ENCODE results near the gene PDE8A. TPM values are rescaled to one million over a fixed set of nuclear protein-coding genes. Genes with fewer than 3 reads are reported as not detected.

Gene PDE8A
- total and polyA plus RNA-seq, 2 donors (not counting 1 experiment from before 2014, with no cell fraction given), result 17.7 to 26.3 TPM

GRCh38 chr15:84988909-84989644 lies 7.4 kb downstream of the PDE8A start:
- DNase-seq (ENCODE audit: low read depth in 2 of 2), result no peak
- Histone ChIP-seq H3K9ac (ENCODE audit: insufficient read depth, low read length) (no peak overlapping the region), H3K79me2 (ENCODE audit: control insufficient read depth, insufficient read depth, low read length) (peaks cover 4% of the 10 kb centered on the region), H4K20me1 (ENCODE audit: control insufficient read depth, extremely low read depth, insufficient read depth, low read length) (no peaks in the 10 kb centered on the region), H3K27ac (ENCODE audit: insufficient read depth, low read length) (no peak overlapping the region), H3K4me2 (ENCODE audit: extremely low read depth, insufficient read depth, low read length) (no peak overlapping the region), H3K27me3 (ENCODE audit: control insufficient read depth, insufficient read depth, low read length) (no peaks in the 10 kb centered on the region), H3K36me3 (ENCODE audit: control insufficient read depth, insufficient read depth, low read length) (no peaks in the 10 kb centered on the region), H3K9me3 (ENCODE audit: control insufficient read depth, insufficient read depth, low read depth, low read length) (no peaks in the 10 kb centered on the region), H2AFZ (ENCODE audit: low read length) (no peak overlapping the region), H3K4me3 (replicated peaks in 1 of 4; ENCODE audit: control extremely low read depth in 1 of 4, insufficient read depth in 1 of 4, low read depth in 3 of 4, low read length in 4 of 4) (no peak overlapping the region), H3K4me1 (ENCODE audit: control insufficient read depth, extremely low read depth, insufficient read depth, low read length) (peaks cover 16% of the 10 kb centered on the region)
- no peak for TF ChIP-seq EZH2 (IDR thresholded peaks at IDR 0.05; ENCODE audit: low read length, missing control alignments)
- TF ChIP-seq, protein P1, sequence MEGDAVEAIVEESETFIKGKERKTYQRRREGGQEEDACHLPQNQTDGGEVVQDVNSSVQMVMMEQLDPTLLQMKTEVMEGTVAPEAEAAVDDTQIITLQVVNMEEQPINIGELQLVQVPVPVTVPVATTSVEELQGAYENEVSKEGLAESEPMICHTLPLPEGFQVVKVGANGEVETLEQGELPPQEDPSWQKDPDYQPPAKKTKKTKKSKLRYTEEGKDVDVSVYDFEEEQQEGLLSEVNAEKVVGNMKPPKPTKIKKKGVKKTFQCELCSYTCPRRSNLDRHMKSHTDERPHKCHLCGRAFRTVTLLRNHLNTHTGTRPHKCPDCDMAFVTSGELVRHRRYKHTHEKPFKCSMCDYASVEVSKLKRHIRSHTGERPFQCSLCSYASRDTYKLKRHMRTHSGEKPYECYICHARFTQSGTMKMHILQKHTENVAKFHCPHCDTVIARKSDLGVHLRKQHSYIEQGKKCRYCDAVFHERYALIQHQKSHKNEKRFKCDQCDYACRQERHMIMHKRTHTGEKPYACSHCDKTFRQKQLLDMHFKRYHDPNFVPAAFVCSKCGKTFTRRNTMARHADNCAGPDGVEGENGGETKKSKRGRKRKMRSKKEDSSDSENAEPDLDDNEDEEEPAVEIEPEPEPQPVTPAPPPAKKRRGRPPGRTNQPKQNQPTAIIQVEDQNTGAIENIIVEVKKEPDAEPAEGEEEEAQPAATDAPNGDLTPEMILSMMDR (conservative IDR thresholded peaks at IDR 0.05 in 1 of 2, IDR thresholded peaks at IDR 0.05 in 1 of 2; ENCODE audit: low read depth in 1 of 2, low read length in 2 of 2), result no peak

DNA sequence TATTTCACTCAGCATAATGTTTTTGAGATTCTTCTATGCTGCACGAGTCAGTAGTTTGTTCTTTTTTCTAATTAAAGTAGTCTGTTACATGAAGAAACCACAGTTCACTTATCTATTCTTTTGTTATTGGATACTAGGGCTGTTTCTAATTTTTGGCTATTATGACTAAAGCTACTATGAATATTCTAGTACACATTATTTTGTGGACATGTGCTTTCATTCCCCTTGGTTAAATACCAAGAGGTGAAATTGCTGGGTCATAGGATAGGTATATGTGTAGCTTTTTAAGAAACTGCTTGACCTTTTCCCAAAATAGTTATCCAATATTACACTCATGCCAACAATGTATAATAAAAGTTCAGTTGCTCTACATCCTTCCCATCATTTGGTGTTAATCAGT lies 8.9 kb downstream of the PDE8A start:
- Histone ChIP-seq H2AFZ (ENCODE audit: low read length) (no peak overlapping the region), H3K27me3 (ENCODE audit: control insufficient read depth, insufficient read depth, low read length) (no peaks in the 10 kb centered on the region), H3K9ac (ENCODE audit: insufficient read depth, low read length) (no peak overlapping the region), H3K79me2 (ENCODE audit: control insufficient read depth, insufficient read depth, low read length) (peaks cover 2% of the 10 kb centered on the region), H3K4me1 (ENCODE audit: control insufficient read depth, extremely low read depth, insufficient read depth, low read length) (peaks cover 8% of the 10 kb centered on the region), H4K20me1 (ENCODE audit: control insufficient read depth, extremely low read depth, insufficient read depth, low read length) (no peaks in the 10 kb centered on the region), H3K9me3 (ENCODE audit: control insufficient read depth, insufficient read depth, low read depth, low read length) (no peaks in the 10 kb centered on the region), H3K36me3 (ENCODE audit: control insufficient read depth, insufficient read depth, low read length) (no peaks in the 10 kb centered on the region), H3K4me3 (replicated peaks in 1 of 4; ENCODE audit: control extremely low read depth in 1 of 4, insufficient read depth in 1 of 4, low read depth in 3 of 4, low read length in 4 of 4) (no peak overlapping the region), H3K4me2 (ENCODE audit: extremely low read depth, insufficient read depth, low read length) (no peak overlapping the region), H3K27ac (ENCODE audit: insufficient read depth, low read length) (no peak overlapping the region)
- no peak for DNase-seq (ENCODE audit: low read depth in 2 of 2)
- no peak for TF ChIP-seq EZH2 (IDR thresholded peaks at IDR 0.05; ENCODE audit: low read length, missing control alignments)
- TF ChIP-seq, protein P1 (conservative IDR thresholded peaks at IDR 0.05 in 1 of 2, IDR thresholded peaks at IDR 0.05 in 1 of 2; ENCODE audit: low read depth in 1 of 2, low read length in 2 of 2), result no peak

DNA sequence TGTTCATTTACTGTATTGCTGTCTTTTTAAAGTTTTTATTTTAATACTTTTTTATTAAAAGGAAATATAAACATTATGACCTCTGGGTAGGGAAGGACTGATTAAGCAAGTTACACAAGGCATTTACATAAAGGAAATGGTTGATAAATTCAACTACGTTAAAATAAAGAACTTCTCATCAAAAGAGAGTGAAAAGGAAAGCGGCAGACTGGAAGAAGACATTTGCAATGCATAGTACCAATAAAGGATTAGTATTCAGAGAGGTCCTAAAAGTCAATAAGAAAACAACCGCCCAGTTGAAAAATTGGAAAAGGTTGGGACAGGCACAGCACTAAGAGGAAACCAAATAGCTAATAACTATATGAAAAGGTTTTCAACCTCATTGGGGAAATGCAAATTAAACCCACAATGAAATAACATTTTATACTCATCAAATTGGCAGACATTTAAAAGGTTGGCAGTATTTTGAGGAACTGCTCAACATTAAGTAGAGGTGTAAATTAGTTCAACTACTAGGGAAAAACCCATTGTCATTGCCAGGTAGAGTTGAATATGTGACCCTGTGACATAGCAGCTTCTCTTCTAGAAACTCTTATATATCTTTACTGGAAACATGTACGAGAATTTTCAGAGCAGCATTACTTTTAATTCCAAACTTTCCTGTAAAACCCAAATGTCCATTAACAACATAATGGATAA lies 9.5 kb downstream of the PDE8A start:
- H3K4me3 ChIP-seq (replicated peaks in 1 of 4; ENCODE audit: control extremely low read depth in 1 of 4, insufficient read depth in 1 of 4, low read depth in 3 of 4, low read length in 4 of 4), result no peak overlapping the region
- no peak overlapping the region for H3K27ac ChIP-seq (ENCODE audit: insufficient read depth, low read length)
- H3K79me2 ChIP-seq (ENCODE audit: control insufficient read depth, insufficient read depth, low read length), result peaks cover 2% of the 10 kb centered on the region
- no peak overlapping the region for H3K4me2 ChIP-seq (ENCODE audit: extremely low read depth, insufficient read depth, low read length)
- no peak overlapping the region for H2AFZ ChIP-seq (ENCODE audit: low read length)
- H3K4me1 ChIP-seq (ENCODE audit: control insufficient read depth, extremely low read depth, insufficient read depth, low read length), result peaks cover 8% of the 10 kb centered on the region
- DNase-seq (ENCODE audit: low read depth in 2 of 2), result no peak
- no peaks in the 10 kb centered on the region for H4K20me1 ChIP-seq (ENCODE audit: control insufficient read depth, extremely low read depth, insufficient read depth, low read length)
- TF ChIP-seq EZH2 (IDR thresholded peaks at IDR 0.05; ENCODE audit: low read length, missing control alignments), result no peak
- TF ChIP-seq, protein P1 (conservative IDR thresholded peaks at IDR 0.05 in 1 of 2, IDR thresholded peaks at IDR 0.05 in 1 of 2; ENCODE audit: low read depth in 1 of 2, low read length in 2 of 2), result no peak
- H3K9me3 ChIP-seq (ENCODE audit: control insufficient read depth, insufficient read depth, low read depth, low read length), result no peaks in the 10 kb centered on the region
- H3K27me3 ChIP-seq (ENCODE audit: control insufficient read depth, insufficient read depth, low read length), result no peaks in the 10 kb centered on the region
- no peaks in the 10 kb centered on the region for H3K36me3 ChIP-seq (ENCODE audit: control insufficient read depth, insufficient read depth, low read length)
- no peak overlapping the region for H3K9ac ChIP-seq (ENCODE audit: insufficient read depth, low read length)
